HG02642 (cell line): Measurements from ENCODE around the gene F2.
"Not testable (repeated sequence)": the region's sequence is repeated elsewhere in the genome, so short reads cannot be mapped to it uniquely, and the experiment has no call there.

Experiments used
- ATAC-seq: cut with Tn5 transposase; IDR thresholded peaks from one replicate; pipeline ENCODE4 v1.9.1; 2021; ENCODE audit warnings: mild to moderate bottlenecking; ENCODE audit not compliant: unreplicated experiment, poor library complexity

F2 gene

DNA sequence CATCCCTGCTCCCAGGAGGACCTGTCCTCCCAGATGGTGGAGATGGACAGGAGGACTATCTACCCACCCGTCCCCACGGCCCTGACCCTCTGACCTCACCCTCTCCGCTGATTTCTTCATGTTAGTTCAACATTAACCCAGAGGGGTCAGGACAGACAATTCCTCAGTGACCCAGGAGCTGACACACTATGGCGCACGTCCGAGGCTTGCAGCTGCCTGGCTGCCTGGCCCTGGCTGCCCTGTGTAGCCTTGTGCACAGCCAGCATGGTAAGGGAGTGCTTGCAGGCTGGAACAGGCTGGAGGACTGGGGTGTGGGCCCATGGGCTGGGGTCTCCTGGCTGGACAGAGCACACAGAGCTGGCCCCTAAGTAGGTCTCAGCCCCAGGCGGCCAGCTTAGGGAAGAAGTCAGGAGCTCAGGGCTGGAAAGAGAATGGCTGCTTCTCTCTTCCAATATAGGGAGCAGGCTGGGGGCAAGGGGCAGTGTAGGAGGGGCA lies at the start of gene F2:
Gene F2 (plus strand): TSS at position 166 of the 495 bp plus-strand sequence. CDS start 23 bp downstream, at position 189.
- no peak for ATAC-seq

DNA sequence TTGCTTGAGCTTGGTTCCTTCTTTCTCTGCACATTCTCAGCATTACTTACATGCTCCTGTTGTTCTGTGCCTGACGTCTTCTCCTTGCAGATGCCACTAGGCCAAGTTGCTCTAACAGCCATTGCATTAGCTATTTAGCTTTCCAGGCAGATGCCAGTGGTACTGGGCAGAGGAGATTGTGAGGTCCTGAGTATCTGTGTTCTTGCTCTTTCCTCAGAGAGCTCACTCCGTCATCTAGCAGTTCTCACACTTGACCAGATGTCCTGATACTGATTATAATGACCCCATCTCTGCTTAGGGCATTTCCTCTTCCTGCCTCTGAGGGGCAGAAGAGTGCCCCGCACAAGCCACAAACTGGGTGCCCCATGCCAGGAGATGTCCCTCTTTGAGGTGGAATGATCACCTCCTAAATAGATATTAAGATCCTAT lies 49.3 kb upstream of the F2 start:
- ATAC-seq, result no peak

DNA sequence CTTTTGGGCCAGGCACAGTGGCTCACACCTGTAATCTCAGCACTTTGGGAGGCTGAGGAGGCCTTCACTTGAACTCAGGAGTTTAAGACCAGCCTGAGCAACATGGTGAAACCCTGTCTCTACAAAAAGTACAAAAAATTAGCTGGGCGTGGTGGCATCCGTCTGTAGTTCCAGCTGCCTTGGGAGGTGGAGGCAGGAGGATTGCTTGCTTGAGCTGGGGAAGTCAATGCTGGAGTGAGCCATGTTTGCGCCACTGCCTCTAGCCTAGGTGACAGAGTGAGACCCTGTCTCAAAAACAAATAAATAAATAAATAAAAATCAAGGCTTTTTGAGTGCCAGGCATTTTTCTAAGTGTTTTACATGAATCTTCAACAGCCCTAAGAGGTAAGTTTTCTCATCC lies 48.5 kb upstream of the F2 start:
- ATAC-seq, result not testable (repeated sequence)

DNA sequence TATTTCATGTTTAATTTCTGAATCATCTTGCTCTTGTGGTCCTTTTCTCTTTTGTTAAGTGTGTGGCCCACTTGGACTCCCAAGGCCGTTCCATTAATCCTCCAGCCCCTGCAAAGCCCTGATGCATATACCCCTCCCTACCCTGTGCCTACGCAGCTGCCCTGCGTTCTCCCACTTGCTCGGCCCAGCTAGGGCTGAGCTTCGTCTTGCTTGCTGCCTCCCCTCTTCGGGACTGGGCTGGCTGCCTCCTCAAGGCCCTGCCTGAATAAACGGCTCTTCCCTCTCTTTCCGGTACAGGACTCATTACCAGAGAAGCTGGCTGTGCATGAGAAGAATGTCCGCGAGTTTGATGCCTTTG lies 47.1 kb upstream of the F2 start:
- no peak for ATAC-seq

DNA sequence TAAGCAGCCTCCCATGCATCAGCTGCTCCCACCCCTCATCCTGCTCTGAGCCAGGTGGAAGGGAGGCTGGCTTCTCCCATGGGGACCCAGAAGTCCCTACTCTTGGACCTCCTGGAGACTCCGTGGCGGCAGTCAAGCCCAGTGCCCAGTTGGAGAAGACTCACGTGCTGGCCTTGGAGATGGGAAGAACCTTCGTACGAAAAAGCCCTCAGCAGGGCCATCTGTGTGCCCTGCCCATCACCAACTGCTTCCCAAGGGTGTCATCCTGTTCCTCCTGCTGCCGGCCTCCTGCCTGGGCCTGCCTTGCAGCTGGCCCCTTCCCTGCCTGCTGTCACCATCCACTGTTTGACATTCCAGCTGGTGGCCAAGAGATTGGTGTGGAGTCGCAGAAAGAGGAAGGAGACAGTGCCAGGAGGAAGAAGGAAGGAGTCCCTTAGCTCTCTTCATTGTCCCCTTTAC lies 46.6 kb upstream of the F2 start:
- no peak for ATAC-seq

DNA sequence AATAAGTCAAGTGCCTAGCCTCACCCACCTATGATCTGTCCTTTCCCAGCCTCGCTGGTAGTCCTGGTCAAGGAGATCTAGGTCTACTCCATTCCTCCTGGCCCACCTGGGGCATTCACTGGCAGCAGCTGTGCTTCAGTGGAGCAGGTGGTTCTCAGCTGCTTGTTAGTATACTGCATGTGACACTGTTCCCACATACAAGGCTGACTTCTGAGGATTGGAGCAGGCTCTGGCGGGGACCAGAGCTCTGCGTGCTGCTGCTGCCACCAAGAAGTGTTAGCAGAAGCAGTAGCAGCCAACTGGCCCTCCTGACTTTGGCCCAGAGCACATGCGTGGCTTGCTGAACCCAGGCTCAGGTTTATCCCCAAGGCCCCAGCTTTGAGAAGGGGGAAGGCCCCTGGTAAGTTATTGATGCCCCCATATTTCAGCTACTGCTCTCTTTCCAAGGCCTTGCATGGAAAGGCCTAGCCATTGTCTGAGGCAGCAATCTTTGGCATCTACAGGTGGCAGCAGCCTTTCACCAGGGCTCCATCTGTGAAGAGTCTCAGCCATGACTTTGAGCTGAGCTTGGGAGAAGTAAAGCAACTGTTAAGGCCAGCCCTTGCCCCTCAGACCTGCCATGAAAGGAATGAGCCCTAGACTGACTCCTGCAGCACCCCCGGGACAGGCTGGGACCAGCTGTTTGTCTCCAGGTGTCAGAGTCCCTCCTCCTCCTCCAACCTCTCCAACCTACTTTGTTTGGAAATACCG lies 45.1 kb upstream of the F2 start:
- no peak for ATAC-seq

DNA sequence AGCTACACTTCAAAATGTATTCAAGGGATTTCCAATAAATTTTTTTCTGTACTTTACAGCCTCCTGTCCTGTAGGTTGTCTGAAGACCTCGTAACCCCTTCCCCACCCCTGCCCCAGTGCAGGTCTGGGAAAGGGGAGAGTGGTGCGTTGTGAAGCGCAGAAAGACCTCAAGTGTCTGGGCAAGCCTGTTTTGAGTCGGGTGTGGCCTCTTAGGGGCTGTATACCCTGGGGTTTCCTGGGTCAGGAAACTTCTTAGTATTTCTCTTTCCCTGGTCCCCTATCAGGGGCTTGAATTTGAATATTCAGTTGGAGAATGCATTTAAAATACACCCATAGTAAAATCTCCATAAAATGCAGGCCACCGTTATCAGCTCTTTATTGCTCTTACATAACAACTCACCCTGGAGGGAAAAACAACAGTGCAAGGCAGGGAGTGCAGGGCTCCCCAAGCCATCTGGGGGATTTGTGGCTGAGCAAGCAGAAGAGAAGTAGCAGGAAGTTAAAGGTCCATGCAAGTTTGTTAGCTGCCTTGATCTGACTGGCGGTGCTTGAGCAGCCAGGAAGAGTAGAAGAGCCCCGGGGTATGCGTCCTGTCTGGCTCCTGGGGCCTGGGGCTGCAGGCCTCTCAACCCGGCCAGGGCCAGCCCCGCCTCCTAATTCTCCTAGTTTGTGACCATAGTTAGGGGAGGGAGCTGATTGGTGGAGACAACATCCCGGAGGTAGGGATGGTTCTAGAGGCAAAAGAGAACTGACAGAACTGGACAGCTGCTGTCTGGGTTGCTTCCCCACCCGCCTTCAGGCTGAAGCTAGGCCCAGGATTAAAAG lies 44.3 kb upstream of the F2 start:
- ATAC-seq, result no peak

DNA sequence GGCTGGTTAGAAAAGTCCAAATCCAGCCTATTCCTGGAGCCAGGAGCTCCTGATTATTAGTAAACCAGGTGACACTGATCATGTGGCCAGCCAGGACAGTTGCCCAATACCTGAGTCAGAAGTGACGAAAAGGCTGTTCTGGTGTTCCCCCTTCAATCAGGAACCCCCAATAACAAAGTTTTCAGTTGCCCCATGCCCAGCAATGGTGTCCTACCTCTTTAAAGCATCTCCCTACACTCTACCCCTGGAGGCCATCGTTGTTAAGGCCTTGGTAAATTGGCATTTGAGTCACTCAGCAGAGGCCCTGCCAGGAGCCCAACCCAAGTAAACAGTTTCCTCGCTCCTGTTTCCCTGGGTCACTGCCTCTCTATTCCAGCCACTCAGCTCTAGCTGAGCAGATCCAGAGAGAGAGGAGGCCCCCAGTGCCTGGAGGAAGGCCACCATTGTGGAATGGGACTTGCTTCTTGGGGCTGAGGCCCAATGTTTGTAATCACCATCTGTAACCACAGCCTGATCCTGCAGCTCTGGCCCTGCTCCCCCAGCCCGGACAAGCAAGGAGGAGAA lies 43.6 kb upstream of the F2 start:
- no peak for ATAC-seq

DNA sequence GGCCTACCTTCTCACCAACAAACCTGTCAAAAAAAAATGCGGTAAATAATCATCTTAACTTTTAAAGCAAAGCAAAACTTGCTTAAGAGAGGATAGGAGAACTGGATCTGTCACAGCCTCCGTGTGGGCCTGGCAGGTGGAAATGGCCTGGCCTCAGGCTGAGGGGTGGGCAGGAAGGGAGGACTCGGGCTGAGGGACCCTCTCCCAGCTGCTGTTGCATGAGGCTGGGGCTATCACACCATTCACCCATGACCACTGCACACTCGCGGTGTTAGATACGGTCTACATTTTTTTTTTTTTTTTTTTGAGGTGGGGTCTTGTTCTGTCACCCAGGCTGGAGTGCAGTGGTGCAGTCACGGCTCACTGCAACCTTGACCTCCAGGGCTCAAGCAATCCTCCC lies 43.1 kb upstream of the F2 start:
- ATAC-seq, result no peak

DNA sequence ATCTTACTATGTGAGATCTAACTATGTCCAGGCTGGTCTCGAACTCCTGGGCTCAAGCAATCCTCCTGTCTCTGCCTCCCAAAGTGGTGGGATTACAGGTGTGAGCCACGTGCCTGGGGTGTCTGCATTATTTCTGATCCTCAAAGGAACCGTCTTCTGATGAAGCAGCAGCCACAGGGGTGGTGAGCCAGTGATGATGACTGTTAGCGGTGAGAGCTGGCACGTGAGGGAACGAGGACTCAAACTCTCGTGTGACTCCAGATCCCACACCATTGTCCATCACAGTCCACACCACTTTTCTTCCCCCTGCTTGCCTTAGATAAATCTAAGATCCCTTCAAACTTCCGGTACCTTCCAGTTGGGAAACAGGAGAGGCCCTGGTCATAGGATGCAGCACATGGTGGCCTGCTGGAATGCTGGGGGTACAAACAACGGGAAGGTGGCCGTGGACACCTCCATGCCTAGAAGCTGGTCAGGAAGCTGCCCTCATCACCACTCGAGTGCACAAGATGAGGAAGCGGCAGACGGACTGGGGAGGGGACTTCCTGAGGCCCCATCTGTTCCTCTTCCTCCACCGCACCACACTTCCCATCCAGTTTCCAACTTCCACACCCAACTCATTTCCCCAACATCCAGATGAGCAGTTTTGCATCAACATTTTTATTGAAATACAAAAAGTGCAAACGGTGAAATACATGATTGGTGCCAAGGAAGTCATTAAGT lies 42.4 kb upstream of the F2 start:
- ATAC-seq, result no peak

DNA sequence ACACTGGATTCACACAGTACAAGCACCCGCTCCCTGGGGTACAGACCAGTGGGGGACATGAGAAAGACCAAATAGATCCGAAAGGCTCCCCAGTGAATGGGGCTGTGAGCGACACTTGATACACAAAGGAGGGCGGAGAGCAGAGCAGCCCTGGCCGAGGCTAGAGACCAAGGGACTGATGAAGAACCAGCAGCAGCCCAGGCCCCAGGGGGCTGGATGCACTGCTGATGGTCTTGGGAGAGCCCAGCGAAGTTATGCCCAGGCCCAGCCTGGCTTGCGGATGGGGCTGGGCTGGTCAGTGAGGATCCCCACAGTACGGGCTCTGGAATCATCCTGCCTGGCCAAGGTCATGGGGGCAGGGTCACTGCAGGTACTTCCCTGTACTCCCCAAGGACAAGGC lies 41.8 kb upstream of the F2 start:
- no peak for ATAC-seq

DNA sequence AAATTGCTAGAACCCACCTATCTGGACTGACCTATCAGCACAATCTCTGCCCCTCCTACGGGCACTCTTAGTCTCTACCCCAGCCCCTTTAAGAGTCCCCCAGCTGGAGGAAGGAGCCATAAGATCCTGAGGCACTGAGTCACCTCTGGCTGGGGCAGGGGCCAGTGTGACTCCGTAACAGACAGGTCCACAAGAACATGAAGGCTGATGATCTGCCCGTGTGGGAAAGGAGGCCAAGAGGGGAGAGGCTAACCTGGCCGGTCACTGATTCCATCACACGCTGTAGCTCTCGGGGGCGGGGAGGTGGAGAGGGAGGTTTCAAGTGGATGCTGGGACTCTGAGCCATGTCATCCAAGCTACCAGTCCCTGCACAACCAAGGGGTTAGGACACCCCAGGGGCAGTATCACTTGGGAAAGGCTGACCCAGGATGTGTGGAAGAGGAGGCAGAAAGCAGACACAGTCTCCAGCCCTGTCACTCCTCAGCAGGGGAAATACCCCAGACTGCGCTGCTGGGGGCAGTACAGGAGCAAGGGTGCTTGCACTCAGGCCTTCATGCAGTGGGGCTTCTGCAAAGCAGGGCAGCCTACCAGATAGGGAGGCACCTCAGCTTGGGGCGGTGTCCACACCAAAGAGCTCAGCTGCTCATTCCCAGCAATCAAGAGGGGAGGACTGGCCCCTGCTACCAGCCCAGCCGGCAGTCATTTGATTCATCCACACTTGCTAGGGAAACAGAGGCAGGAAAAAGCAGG lies 40.8 kb upstream of the F2 start:
- ATAC-seq, result no peak

DNA sequence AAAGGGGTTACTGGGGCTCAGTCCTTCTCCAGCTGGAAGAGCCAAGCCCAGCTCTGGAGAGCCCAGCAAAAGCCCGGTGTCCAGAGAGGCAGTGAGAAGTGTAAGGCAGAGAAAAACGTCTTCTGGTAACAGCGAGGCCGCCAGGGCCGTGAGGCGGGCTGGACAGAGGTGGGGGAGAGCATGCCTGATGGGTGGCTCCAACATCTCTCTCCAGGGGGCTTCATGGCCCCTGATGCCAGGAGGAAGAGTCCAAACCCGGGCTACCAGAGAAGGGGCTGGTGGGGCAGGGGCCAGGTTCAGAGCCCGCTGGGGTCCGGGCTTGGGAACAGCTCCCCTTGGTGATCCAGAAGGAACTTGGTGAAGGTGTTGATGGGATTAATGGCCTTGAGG lies 40.3 kb upstream of the F2 start:
- no peak for ATAC-seq

DNA sequence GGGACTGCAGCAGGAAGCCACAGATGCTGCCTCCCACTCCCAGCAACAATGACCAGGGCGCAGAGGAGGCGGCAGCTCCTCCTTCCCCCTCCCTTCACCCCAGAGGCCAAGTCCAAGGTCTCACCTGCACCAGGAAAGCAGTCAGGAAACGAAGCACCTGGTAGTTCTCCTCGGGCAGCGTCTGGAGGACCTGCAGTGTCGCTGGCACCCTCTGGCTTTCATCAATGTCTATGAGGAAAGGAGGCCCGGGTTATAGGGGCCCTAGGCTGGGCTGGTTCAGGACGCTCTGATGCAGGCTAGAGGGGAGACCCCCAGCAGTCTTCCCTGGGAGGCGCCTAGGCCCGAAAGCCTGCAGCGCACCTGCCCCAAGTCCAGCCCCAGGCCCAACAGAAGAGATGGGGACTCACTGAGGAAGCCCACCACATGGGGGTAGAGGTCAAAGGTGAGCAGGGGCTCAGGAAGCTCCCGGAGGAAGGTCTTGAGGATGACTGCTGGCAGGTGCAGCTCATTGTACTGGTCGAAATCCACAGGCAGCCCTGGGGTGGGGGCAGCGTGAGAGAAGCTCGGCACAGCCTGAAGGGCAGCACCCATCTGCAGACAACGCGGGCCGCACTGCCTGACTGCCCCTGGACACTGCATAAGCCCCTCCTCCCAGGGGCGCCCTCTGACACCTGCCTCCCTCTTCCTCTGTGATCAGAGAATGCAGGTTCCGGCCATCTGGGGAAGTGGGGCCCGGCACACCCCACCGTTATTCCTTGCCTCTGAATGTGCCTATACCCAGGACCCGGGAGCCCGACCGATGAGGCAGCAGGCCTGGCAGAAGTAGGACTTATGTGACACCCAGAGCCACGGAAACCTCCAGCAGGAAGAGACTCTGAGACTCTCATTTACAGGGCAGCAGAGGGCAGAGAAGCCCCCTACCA lies 39.5 kb upstream of the F2 start:
- ATAC-seq, result no peak

DNA sequence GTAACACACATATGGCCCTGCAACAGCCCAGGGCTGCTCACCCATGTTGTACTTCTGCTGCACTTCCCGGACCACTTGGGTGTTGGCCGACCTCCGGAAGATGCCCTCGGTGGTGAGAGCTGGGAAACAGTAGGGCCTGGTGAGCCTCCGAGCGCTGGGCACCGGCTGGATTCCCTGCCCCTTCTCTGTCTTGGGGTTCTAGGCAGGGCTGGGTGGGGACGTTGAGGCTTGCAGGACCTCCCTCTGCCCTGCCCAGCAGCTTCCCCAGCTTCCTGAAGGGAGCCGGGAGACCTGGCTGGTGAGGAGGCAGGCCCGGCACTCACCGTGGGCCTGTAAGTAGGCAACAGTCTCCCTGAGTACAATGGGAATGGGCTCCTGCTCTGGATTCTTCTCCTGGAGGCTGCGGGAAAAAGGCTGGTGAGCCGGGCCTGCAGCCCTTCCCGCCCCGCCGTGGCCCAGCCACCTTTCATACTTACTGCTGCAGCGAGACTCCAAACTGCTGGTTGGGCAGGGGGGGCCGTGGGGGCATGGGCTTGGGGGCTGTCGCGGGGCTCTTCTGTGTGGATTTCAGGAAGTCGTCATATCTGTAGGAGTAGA lies 38.8 kb upstream of the F2 start:
- ATAC-seq, result no peak

DNA sequence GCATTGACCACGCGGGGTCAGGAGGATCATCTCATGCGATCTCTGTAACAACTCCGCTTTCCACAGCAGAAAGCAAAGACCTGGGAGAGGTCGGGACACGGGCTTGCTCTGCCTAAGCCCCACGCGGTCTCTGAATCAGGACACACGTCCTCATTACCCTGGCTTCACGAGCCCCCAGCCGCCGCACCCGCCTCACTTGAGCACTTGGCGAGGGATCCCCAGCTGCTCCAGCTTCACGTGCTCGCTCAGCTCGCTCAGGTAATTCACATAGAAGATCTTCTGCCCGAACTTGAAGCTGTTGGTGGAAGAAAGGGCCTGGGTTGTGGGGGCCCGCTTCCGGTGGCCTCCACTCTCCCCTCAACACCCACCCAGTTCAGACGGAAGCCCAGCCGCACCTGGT lies 38.2 kb upstream of the F2 start:
- ATAC-seq, result no peak

DNA sequence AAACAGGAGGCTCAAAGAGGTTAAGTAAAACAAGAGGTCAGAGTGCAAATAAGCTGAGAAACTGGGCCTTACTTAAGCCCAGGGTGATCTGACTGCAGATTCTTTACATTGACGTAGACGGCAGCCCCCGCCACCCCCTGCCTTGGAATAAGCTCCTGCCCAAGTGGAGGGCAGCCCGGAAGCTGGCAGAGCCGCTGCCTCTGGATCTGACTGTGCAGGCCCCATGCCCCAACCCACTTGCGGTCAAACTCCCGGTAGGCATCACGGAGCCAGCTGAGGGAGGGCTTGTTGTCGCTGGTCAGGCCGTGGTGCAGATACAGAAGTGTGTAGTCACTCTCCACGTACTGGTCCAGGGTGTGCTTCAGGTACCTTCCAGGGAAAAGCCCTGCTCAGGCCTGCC lies 37.2 kb upstream of the F2 start:
- no peak for ATAC-seq
